ENCODE results near the gene CLIC1. TPM values are rescaled to one million over a fixed set of nuclear protein-coding genes. Genes with fewer than 3 reads are reported as not detected.

The CLIC1 gene
- total RNA-seq, 2 experiments from 2014 or later = 61.2 to 61.5 TPM

- intact Hi-C loops (cut with DNase I, micrococcal nuclease) = loop anchor here (2.0 to 5.0 kb wide), 5 partner anchors 33 to 77 kb away; partner anchors contain the start of genes ABHD16A (in 2 of the 2), VARS1 (in 2 of the 2), HSPA1A (in 1 of the 2) and HSPA1L (in 1 of the 2)
- Histone ChIP-seq H3K27ac (ENCODE audit: low read depth in 1 of 2, low read length in 2 of 2) (peak within 1 kb of the TSS; percentile 38 to 58), H3K27me3 (ENCODE audit: control insufficient read depth in 1 of 2, insufficient read depth in 2 of 2, low read length in 2 of 2) (no peaks in the 10 kb centered on the region), H3K4me3 (ENCODE audit: low read length) (peak within 1 kb of the TSS; percentile 87), H3K36me3 (ENCODE audit: insufficient read depth, low read length) (no peaks in the 10 kb centered on the region), H3K9me3 (ENCODE audit: control insufficient read depth in 1 of 2, insufficient read depth in 1 of 2, low read length in 2 of 2) (no peaks in the 10 kb centered on the region), H3K4me1 (ENCODE audit: insufficient read depth, low read length) (peaks cover 53% of the 10 kb centered on the region)
- POLR2A ChIA-PET = interaction anchor here (0.7 to 2.8 kb wide), 17 partner anchors 10 to 232 kb away, joined by 3 to 21 read pairs (median 5); partner anchors contain the start of genes ABHD16A, BAG6, DDAH2 and DXO
- H3K9me3 Mint-ChIP-seq = no peaks in the 10 kb centered on the region
- CTCF ChIA-PET = interaction anchor here (0.7 to 4.9 kb wide), 9 partner anchors 12 to 90 kb away, joined by 3 to 41 read pairs (median 6); partner anchors contain the start of genes DDAH2, LSM2 and VARS1
- peak; percentile 85 to 98 (median 93) for DNase-seq
- ATAC-seq (ENCODE audit: poor library complexity) = peak; percentile 85
- H3K36me3 Mint-ChIP-seq (ENCODE audit: low read depth) = peaks cover 27% of the 10 kb centered on the region
- H3K4me3 Mint-ChIP-seq = peak within 1 kb of the TSS; percentile 90
- H3K4me1 Mint-ChIP-seq (ENCODE audit: low read depth) = peaks cover 61% of the 10 kb centered on the region
- TF ChIP-seq CTCF (IDR thresholded peaks at IDR 0.05) = no peak
- H3K27me3 Mint-ChIP-seq = no peaks in the 10 kb centered on the region
- H3K27ac Mint-ChIP-seq = peak within 1 kb of the TSS; percentile 85
These were observed 3.5 kb upstream of the CLIC1 start, which contains the start of gene MSH5 for GRCh38 chr6:31739639-31740396. TSS of gene MSH5 (plus strand) at chr6:31740005. CDS start at chr6:31740467, 462 bp downstream.

- no peak for TF ChIP-seq CTCF (IDR thresholded peaks at IDR 0.05)
- peak overlapping the region; percentile 90 for H3K4me3 Mint-ChIP-seq
- Histone ChIP-seq H3K4me3 (ENCODE audit: low read length) (peak overlapping the region; percentile 28), H3K27me3 (ENCODE audit: control insufficient read depth in 1 of 2, insufficient read depth in 2 of 2, low read length in 2 of 2) (no peaks in the 10 kb centered on the region), H3K9me3 (ENCODE audit: control insufficient read depth in 1 of 2, insufficient read depth in 1 of 2, low read length in 2 of 2) (no peaks in the 10 kb centered on the region), H3K27ac (ENCODE audit: low read depth in 1 of 2, low read length in 2 of 2) (peak overlapping the region; percentile 62 to 76), H3K4me1 (ENCODE audit: insufficient read depth, low read length) (peaks cover 69% of the 10 kb centered on the region), H3K36me3 (ENCODE audit: insufficient read depth, low read length) (peaks cover 10% of the 10 kb centered on the region)
- H3K27me3 Mint-ChIP-seq = no peaks in the 10 kb centered on the region
- ATAC-seq (ENCODE audit: poor library complexity) (peak; percentile 52), DNase-seq (peak; percentile 40 to 92 (median 56))
- ChIA-PET POLR2A (interaction anchor here (0.6 to 2.8 kb wide), 23 partner anchors 8 to 1234 kb away, joined by 3 to 21 read pairs (median 5); partner anchors contain the start of genes ABHD16A, BAG6, DDAH2 and DXO), CTCF (interaction anchor here (0.6 to 4.9 kb wide), 15 partner anchors 11 to 539 kb away, joined by 3 to 41 read pairs (median 5); partner anchors contain the start of genes DDAH2, LSM2, LY6G5C and VARS1)
- H3K27ac Mint-ChIP-seq = peak overlapping the region; percentile 85
- H3K36me3 Mint-ChIP-seq (ENCODE audit: low read depth) = peaks cover 41% of the 10 kb centered on the region
- peaks cover 77% of the 10 kb centered on the region for H3K4me1 Mint-ChIP-seq (ENCODE audit: low read depth)
- H3K9me3 Mint-ChIP-seq = no peaks in the 10 kb centered on the region
- intact Hi-C loops (cut with DNase I, micrococcal nuclease) = loop anchor here (1.0 to 5.0 kb wide), 6 partner anchors 9 to 79 kb away; partner anchors contain the start of genes ABHD16A (in 2 of the 2), VARS1 (in 2 of the 2), DDAH2 (in 1 of the 2) and HSPA1A (in 1 of the 2)
These were observed 2.0 kb upstream of the CLIC1 start for GRCh38 chr6:31737991-31738979.

All from CD4-positive, alpha-beta T cell (primary cell).